ENCODE data around the gene LRRIQ4. TPM values are rescaled to one million over a fixed set of nuclear protein-coding genes. Genes with fewer than 3 reads are reported as not detected.

Gene LRRIQ4
- total and polyA plus RNA-seq, 2 donors (not counting 1 experiment from before 2014, with no cell fraction given) = under 0.01 TPM; not detected in 1

GRCh38 chr3:169864270-169864669, 51.6 kb downstream of the LRRIQ4 start:
- H3K27me3 ChIP-seq (ENCODE audit: control insufficient read depth, insufficient read depth, low read length) = no peaks in the 10 kb centered on the region
- H3K9me3 ChIP-seq (ENCODE audit: control insufficient read depth, insufficient read depth, low read depth, low read length) = no peaks in the 10 kb centered on the region

DNA sequence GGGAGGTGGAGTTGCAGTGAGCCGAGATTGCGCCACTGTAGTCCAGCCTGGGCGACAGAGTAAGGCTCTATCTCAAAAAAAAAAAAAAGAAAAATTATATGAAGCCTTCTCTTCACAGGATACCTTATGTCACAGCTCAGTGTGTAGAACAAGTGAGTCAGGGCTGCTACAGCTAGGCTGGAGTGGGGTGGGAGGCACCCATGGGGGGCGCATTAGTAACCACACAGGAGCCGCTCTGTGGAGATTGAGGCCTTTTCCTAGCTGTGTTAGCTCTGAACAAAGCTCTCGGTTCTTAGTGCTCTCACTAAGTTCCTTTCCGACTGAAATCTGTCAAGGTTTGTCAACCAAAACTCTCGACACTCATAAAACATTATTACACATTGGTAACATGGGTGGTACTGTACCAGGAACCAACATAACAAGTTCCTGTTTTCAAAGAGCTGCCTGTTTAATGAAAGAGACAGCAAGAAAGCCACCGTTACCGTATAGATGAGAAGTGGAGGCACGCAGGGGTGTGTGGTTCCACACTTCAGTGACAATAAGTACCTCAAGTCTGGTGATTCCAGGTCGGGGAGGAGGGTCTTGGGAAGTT, 52.6 kb downstream of the LRRIQ4 start:
- Histone ChIP-seq H3K79me2 (ENCODE audit: control insufficient read depth, insufficient read depth, low read length) (no peaks in the 10 kb centered on the region), H3K9ac (ENCODE audit: insufficient read depth, low read length) (no peak overlapping the region), H3K27ac (ENCODE audit: insufficient read depth, low read length) (no peak overlapping the region), H2AFZ (ENCODE audit: low read length) (no peak overlapping the region), H3K4me2 (ENCODE audit: extremely low read depth, insufficient read depth, low read length) (no peak overlapping the region), H4K20me1 (ENCODE audit: control insufficient read depth, extremely low read depth, insufficient read depth, low read length) (no peaks in the 10 kb centered on the region), H3K4me1 (ENCODE audit: control insufficient read depth, extremely low read depth, insufficient read depth, low read length) (no peaks in the 10 kb centered on the region), H3K4me3 (replicated peaks in 1 of 4; ENCODE audit: control extremely low read depth in 1 of 4, insufficient read depth in 1 of 4, low read depth in 3 of 4, low read length in 4 of 4) (no peak overlapping the region), H3K9me3 (ENCODE audit: control insufficient read depth, insufficient read depth, low read depth, low read length) (no peaks in the 10 kb centered on the region), H3K36me3 (ENCODE audit: control insufficient read depth, insufficient read depth, low read length) (no peaks in the 10 kb centered on the region), H3K27me3 (ENCODE audit: control insufficient read depth, insufficient read depth, low read length) (peaks cover under 1% of the 10 kb centered on the region)
- TF ChIP-seq EZH2 (IDR thresholded peaks at IDR 0.05; ENCODE audit: low read length, missing control alignments) (no peak), CTCF (conservative IDR thresholded peaks at IDR 0.05 in 1 of 2, IDR thresholded peaks at IDR 0.05 in 1 of 2; ENCODE audit: low read depth in 1 of 2, low read length in 2 of 2) (no peak)
- no peak for DNase-seq (ENCODE audit: low read depth in 2 of 2)

More at GRCh38 chr3:169864270-169864669, 51.6 kb downstream of the LRRIQ4 start:
- TF ChIP-seq CTCF (conservative IDR thresholded peaks at IDR 0.05 in 1 of 2, IDR thresholded peaks at IDR 0.05 in 1 of 2; ENCODE audit: low read depth in 1 of 2, low read length in 2 of 2) (no peak), EZH2 (IDR thresholded peaks at IDR 0.05; ENCODE audit: low read length, missing control alignments) (no peak)
- Histone ChIP-seq H3K79me2 (ENCODE audit: control insufficient read depth, insufficient read depth, low read length) (no peaks in the 10 kb centered on the region), H3K36me3 (ENCODE audit: control insufficient read depth, insufficient read depth, low read length) (no peaks in the 10 kb centered on the region), H3K4me3 (replicated peaks in 1 of 4; ENCODE audit: control extremely low read depth in 1 of 4, insufficient read depth in 1 of 4, low read depth in 3 of 4, low read length in 4 of 4) (no peak overlapping the region), H2AFZ (ENCODE audit: low read length) (no peak overlapping the region), H4K20me1 (ENCODE audit: control insufficient read depth, extremely low read depth, insufficient read depth, low read length) (no peaks in the 10 kb centered on the region), H3K9ac (ENCODE audit: insufficient read depth, low read length) (no peak overlapping the region), H3K4me2 (ENCODE audit: extremely low read depth, insufficient read depth, low read length) (no peak overlapping the region), H3K27ac (ENCODE audit: insufficient read depth, low read length) (no peak overlapping the region), H3K4me1 (ENCODE audit: control insufficient read depth, extremely low read depth, insufficient read depth, low read length) (no peaks in the 10 kb centered on the region)
- DNase-seq (ENCODE audit: low read depth in 2 of 2) = no peak

DNA sequence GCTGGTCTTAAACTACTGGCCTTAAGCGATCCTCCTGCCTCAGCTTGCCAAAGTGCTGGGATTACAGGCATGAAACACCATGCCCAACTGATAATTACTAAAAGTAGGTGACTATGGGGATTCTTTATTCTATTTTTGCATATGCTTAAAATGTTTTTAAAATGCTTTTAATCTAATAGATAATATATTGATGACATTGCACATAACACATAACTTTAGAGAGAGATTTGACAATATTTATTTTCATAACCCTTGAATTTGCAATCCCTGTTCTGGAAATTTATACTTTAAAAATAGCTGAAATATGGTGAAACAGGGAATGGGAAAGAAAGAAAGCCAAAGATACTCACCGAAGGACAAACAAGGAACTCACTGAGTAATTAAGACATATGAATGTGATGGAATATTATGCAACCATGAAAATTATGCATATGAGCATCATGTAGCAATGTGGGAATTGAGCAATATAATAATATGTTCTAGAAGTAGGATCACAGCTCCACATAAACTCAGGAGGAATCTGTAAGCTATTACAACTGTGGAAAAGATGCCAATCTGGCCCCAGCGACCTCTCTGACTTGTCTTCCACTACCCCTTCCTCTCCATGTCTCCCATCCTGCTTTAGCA, 55.0 kb downstream of the LRRIQ4 start:
- no peaks in the 10 kb centered on the region for H3K79me2 ChIP-seq (ENCODE audit: control insufficient read depth, insufficient read depth, low read length)
- H3K4me3 ChIP-seq (replicated peaks in 1 of 4; ENCODE audit: control extremely low read depth in 1 of 4, insufficient read depth in 1 of 4, low read depth in 3 of 4, low read length in 4 of 4) = no peak overlapping the region
- DNase-seq (ENCODE audit: low read depth in 2 of 2) = no peak
- H3K9ac ChIP-seq (ENCODE audit: insufficient read depth, low read length) = no peak overlapping the region
- no peaks in the 10 kb centered on the region for H4K20me1 ChIP-seq (ENCODE audit: control insufficient read depth, extremely low read depth, insufficient read depth, low read length)
- H3K27ac ChIP-seq (ENCODE audit: insufficient read depth, low read length) = no peak overlapping the region
- H3K4me2 ChIP-seq (ENCODE audit: extremely low read depth, insufficient read depth, low read length) = no peak overlapping the region
- no peak overlapping the region for H2AFZ ChIP-seq (ENCODE audit: low read length)
- no peaks in the 10 kb centered on the region for H3K36me3 ChIP-seq (ENCODE audit: control insufficient read depth, insufficient read depth, low read length)
- TF ChIP-seq EZH2 (IDR thresholded peaks at IDR 0.05; ENCODE audit: low read length, missing control alignments) = no peak
- no peak for TF ChIP-seq CTCF (conservative IDR thresholded peaks at IDR 0.05 in 1 of 2, IDR thresholded peaks at IDR 0.05 in 1 of 2; ENCODE audit: low read depth in 1 of 2, low read length in 2 of 2)
- H3K27me3 ChIP-seq (ENCODE audit: control insufficient read depth, insufficient read depth, low read length) = peaks cover 6% of the 10 kb centered on the region
- no peaks in the 10 kb centered on the region for H3K9me3 ChIP-seq (ENCODE audit: control insufficient read depth, insufficient read depth, low read depth, low read length)
- no peaks in the 10 kb centered on the region for H3K4me1 ChIP-seq (ENCODE audit: control insufficient read depth, extremely low read depth, insufficient read depth, low read length)

Data from fibroblast of lung (primary cell).